Prostate gland (tissue), 2 donors: ENCODE measurements around the gene SIPA1L2. TPM values are rescaled to one million over a fixed set of nuclear protein-coding genes. Genes with fewer than 3 reads are reported as not detected.

Experiments
- DNase-seq: peaks from one replicate; pipeline ENCODE4 v3.0.0-alpha.2; 2019; ENCODE audit warnings: low spot score
- H3K27ac ChIP-seq, 2 donors: fragments of 200-600 bp; sonication (generic); 2 replicates each; pipeline ENCODE4 v1.5.1; 2017 to 2019
- H3K27me3 ChIP-seq: fragments of 200-600 bp; sonication (generic); replicated peaks from 2 replicates; pipeline ENCODE4 v1.5.1; 2019; ENCODE audit not compliant: insufficient read depth
- H3K36me3 ChIP-seq, 2 donors: fragments of 200-600 bp; sonication (generic); 1 replicate in 1 of 2; 2 replicates in 1 of 2; pipeline versions ENCODE4 v1.5.1 to v1.8.1; 2017 to 2019
- H3K4me1 ChIP-seq: fragments of 200-600 bp; sonication (generic); replicated peaks from 2 replicates; pipeline ENCODE4 v1.5.1; 2019
- H3K4me3 ChIP-seq, 2 donors: fragments of 200-600 bp; sonication (generic); 2 replicates each; pipeline ENCODE4 v1.5.1; 2017 to 2019
- H3K9me3 ChIP-seq: fragments of 200-600 bp; sonication (generic); 2 replicates; pipeline ENCODE4 v1.5.1; 2017
- CTCF ChIP-seq, 4 experiments: fragments of 200-600 bp in 2 of 4; fragments of 450-650 bp in 2 of 4; sonication (generic) in 2 of 4; IDR thresholded peaks; 1 replicate in 3 of 4; 2 replicates in 1 of 4; pipeline ENCODE4 v1.5.1; 2016 to 2019; ENCODE audit warnings: antibody characterized with exemption in 4 of 4, mild to moderate bottlenecking in 2 of 4, moderate library complexity in 2 of 4
- POLR2A ChIP-seq: fragments of 450-650 bp; IDR thresholded peaks from one replicate; pipeline ENCODE4 v1.6.1; 2016; ENCODE audit warnings: antibody characterized with exemption, mild to moderate bottlenecking
- POLR2AphosphoS5 ChIP-seq: sonication (generic); formaldehyde crosslinking; IDR thresholded peaks from one replicate; pipeline ENCODE4 v1.6.1; 2017; ENCODE audit warnings: antibody characterized with exemption
- WGBS: methylation state at CpG from one replicate; pipeline ENCODE4 v1.1.5; 2018; 5-methylcytosine and 5-hydroxymethylcytosine counted together
- intact Hi-C: fragments of 100-400 bp; cut with DNase I; formaldehyde crosslinking; loops from one replicate; pipeline ENCODE4 v1.14.2; 2022
- total RNA-seq, 2 donors: library from RNA; depleted of rRNA; stranded (reverse); fragments of >200 nt; gene quantifications; one replicate each; pipeline ENCODE4 v1.1.0, GENCODE V29; 2016

The SIPA1L2 gene
- total RNA-seq, 2 donors from 2014 or later: 8.1 to 31.5 TPM

- DNase-seq: no peak
- Histone ChIP-seq H3K27me3 (no peaks in the 10 kb centered on the region), H3K9me3 (no peaks in the 10 kb centered on the region), H3K4me1 (no peaks in the 10 kb centered on the region), H3K4me3 (no peak overlapping the region), H3K36me3 (no peaks in the 10 kb centered on the region), H3K27ac (no peak overlapping the region)
- WGBS: 86% methylated on average over 4 of the region's 4 CpGs
- intact Hi-C loops: no loop called here
- TF ChIP-seq CTCF (IDR thresholded peaks at IDR 0.05) (no peak), POLR2AphosphoS5 (no peak), POLR2A (no peak)
These were observed 31.1 kb downstream of the SIPA1L2 start for GRCh38 chr1:232598837-232599177.

DNA sequence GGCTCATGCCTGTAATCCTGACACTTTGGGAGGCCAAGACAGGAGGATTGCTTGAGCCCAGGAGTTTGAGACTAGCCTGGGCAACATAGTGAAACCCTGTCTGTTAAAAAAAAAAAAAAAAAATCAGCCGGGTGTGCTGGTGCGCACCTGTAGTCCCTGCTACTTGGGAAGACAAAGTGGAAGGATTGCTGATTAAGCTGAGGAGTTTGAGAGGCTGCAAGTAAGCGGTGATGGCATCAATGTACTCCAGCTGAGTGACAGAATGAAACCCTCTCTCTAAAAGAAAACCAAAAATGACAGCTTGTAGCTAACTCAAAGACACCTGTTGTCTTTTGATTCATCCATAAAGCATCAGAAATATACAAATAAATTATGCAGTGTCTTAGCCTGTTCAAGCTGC is 31.8 kb downstream of the SIPA1L2 start:
- Histone ChIP-seq H3K9me3 (no peaks in the 10 kb centered on the region), H3K27me3 (no peaks in the 10 kb centered on the region), H3K27ac (no peak overlapping the region), H3K4me3 (no peak overlapping the region), H3K4me1 (no peaks in the 10 kb centered on the region), H3K36me3 (no peaks in the 10 kb centered on the region)
- WGBS: 96% methylated on average over 3 of the region's 3 CpGs
- DNase-seq: no peak
- TF ChIP-seq CTCF (IDR thresholded peaks at IDR 0.05): no peak
- TF ChIP-seq POLR2A: no peak
- TF ChIP-seq POLR2AphosphoS5: no peak
- intact Hi-C loops: no loop called here

GRCh38 chr1:232597721-232598120 is 32.2 kb downstream of the SIPA1L2 start:
- 47% methylated on average over 2 of the region's 2 CpGs for WGBS
- no peak overlapping the region for H3K4me3 ChIP-seq
- no peaks in the 10 kb centered on the region for H3K4me1 ChIP-seq
- DNase-seq: no peak
- intact Hi-C loops: no loop called here
- TF ChIP-seq POLR2AphosphoS5 (no peak), CTCF (IDR thresholded peaks at IDR 0.05) (no peak), POLR2A (no peak)
- no peak overlapping the region for H3K27ac ChIP-seq
- no peaks in the 10 kb centered on the region for H3K9me3 ChIP-seq
- no peaks in the 10 kb centered on the region for H3K36me3 ChIP-seq
- H3K27me3 ChIP-seq: no peaks in the 10 kb centered on the region

DNA sequence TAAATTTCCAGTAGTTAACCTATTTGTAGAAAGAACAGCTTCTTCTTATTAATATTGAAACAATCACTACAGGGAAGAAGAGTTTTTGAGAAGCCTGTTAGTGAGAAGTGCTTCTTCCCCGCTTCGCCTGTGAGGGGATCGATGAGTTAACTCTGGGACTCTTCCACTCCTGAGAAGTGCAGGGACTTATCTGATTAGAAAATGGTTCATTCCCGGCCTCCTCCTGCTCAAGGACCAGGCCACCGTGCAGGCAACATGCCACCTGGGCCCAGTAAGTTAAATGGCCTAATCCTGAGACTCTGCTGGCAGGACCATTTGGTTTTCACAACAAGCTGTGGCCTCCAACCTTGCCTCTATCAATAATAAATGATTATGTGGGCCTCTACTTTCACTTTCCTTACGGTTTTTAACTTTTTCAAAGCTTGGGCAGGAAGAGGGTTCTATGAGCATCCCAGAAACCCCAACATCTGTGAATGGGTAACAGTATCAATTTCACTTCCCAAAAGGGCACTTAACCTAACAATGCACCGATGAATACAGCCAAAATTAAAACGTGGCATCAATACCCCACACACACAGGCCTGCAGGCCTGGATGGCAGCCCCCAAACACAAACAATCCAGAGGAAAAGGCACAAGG is 33.1 kb downstream of the SIPA1L2 start:
- DNase-seq: no peak
- intact Hi-C loops: no loop called here
- no peaks in the 10 kb centered on the region for H3K9me3 ChIP-seq
- no peak for TF ChIP-seq POLR2A
- no peak for TF ChIP-seq POLR2AphosphoS5
- TF ChIP-seq CTCF (IDR thresholded peaks at IDR 0.05): no peak
- H3K36me3 ChIP-seq: no peaks in the 10 kb centered on the region
- H3K27me3 ChIP-seq: no peaks in the 10 kb centered on the region
- H3K4me3 ChIP-seq: no peak overlapping the region
- no peaks in the 10 kb centered on the region for H3K4me1 ChIP-seq
- no peak overlapping the region for H3K27ac ChIP-seq
- 70% methylated on average over 8 of the region's 8 CpGs for WGBS
